ENCODE results near the gene BIVM. TPM values are rescaled to one million over a fixed set of nuclear protein-coding genes. Genes with fewer than 3 reads are reported as not detected.

The BIVM gene
- polyA plus RNA-seq, 1 donor (not counting 4 experiments of a cell fraction or from before 2014, with no cell fraction given) = 20.7 TPM

DNA sequence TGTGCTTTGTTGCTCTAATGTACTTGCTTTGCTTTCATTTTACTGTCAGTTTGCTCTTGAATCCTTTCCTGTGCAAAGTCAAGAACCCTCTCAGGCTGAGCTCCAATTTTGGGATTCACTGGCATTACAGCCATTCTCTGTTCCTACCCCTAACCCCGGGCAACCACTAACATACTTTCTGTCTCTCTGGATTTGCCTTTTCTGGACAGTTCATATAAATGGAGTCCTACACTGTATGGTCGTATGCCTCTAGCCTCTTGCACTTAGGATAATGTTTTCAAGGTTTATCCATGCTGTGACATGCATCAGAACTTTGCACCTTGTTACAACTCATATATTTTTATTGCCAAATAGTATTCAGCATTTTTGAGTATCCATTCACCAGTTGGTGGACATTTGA is 22.6 kb upstream of the BIVM start:
- Histone ChIP-seq H3K9me3 (ENCODE audit: control insufficient read depth, low read depth, low read length) (no peaks in the 10 kb centered on the region), H3K27me3 (ENCODE audit: control insufficient read depth, extremely low read depth, insufficient read depth, low read length) (no peaks in the 10 kb centered on the region), H3K79me2 (ENCODE audit: control insufficient read depth, insufficient read depth, low read length) (peaks cover 10% of the 10 kb centered on the region), H3K4me3 (ENCODE audit: control insufficient read depth in 2 of 3, extremely low read depth in 1 of 3, insufficient read depth in 2 of 3, low read depth in 1 of 3, low read length in 3 of 3) (no peak overlapping the region), H3K9ac (ENCODE audit: control insufficient read depth, extremely low read depth, insufficient read depth, low read length) (no peak overlapping the region), H2AFZ (ENCODE audit: control insufficient read depth, low read length) (no peak overlapping the region), H4K20me1 (ENCODE audit: control insufficient read depth, extremely low read depth, insufficient read depth, low read length) (no peaks in the 10 kb centered on the region), H3K27ac (ENCODE audit: control insufficient read depth, insufficient read depth, low read length) (no peak overlapping the region), H3K36me3 (ENCODE audit: control insufficient read depth in 2 of 2, extremely low read depth in 1 of 2, insufficient read depth in 2 of 2, low read length in 2 of 2) (no peaks in the 10 kb centered on the region), H3K9me1 (ENCODE audit: control insufficient read depth, extremely low read depth, insufficient read depth, low read length) (no peaks in the 10 kb centered on the region), H3K4me2 (ENCODE audit: control insufficient read depth, extremely low read depth, insufficient read depth, low read depth, low read length) (no peak overlapping the region), H3K4me1 (ENCODE audit: control insufficient read depth, extremely low read depth, insufficient read depth, low read length) (peaks cover 2% of the 10 kb centered on the region)
- no peak for FAIRE-seq
- no peak for DNase-seq (ENCODE audit: low read depth, low spot score)
- dilution Hi-C loops (cut with MboI; ENCODE audit: extremely low pct_ligation_motif_present, low sequenced_read_pairs) = no loop called here
- TF ChIP-seq EZH2 (IDR thresholded peaks at IDR 0.05; ENCODE audit: low read length) = no peak
- TF ChIP-seq, protein P1, sequence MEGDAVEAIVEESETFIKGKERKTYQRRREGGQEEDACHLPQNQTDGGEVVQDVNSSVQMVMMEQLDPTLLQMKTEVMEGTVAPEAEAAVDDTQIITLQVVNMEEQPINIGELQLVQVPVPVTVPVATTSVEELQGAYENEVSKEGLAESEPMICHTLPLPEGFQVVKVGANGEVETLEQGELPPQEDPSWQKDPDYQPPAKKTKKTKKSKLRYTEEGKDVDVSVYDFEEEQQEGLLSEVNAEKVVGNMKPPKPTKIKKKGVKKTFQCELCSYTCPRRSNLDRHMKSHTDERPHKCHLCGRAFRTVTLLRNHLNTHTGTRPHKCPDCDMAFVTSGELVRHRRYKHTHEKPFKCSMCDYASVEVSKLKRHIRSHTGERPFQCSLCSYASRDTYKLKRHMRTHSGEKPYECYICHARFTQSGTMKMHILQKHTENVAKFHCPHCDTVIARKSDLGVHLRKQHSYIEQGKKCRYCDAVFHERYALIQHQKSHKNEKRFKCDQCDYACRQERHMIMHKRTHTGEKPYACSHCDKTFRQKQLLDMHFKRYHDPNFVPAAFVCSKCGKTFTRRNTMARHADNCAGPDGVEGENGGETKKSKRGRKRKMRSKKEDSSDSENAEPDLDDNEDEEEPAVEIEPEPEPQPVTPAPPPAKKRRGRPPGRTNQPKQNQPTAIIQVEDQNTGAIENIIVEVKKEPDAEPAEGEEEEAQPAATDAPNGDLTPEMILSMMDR (optimal IDR thresholded peaks at IDR 0.05 in 1 of 3, IDR thresholded peaks at IDR 0.05 in 1 of 3, conservative IDR thresholded peaks at IDR 0.05 in 1 of 3; ENCODE audit: extremely low read depth in 1 of 3, insufficient read depth in 2 of 3, low read length in 3 of 3) = no peak

DNA sequence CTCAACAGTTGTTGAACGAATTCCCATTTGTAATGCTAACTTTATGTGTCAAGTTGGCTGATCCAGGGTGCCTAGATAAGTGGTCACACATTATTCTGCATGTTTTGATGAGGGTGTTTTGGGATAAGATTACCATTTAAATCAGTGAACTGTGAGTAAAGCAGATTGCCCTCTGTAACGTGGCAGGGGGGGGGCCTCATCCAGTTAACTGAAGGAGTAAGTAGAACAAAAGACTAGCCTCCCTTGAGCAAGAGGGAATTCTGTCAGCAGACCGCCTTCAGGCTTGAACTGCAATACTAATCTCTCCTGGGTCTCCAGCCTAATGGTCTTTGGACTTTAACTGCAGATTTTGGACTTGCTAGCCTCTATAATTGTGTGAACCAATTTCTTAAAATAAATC is 21.2 kb upstream of the BIVM start:
- FAIRE-seq = no peak
- no peaks in the 10 kb centered on the region for H4K20me1 ChIP-seq (ENCODE audit: control insufficient read depth, extremely low read depth, insufficient read depth, low read length)

More for the DNA sequence above, 21.2 kb upstream of the BIVM start:
- dilution Hi-C loops (cut with MboI; ENCODE audit: extremely low pct_ligation_motif_present, low sequenced_read_pairs) = no loop called here
- Histone ChIP-seq H3K4me1 (ENCODE audit: control insufficient read depth, extremely low read depth, insufficient read depth, low read length) (peaks cover 2% of the 10 kb centered on the region), H3K27me3 (ENCODE audit: control insufficient read depth, extremely low read depth, insufficient read depth, low read length) (no peaks in the 10 kb centered on the region), H2AFZ (ENCODE audit: control insufficient read depth, low read length) (no peak overlapping the region), H3K9ac (ENCODE audit: control insufficient read depth, extremely low read depth, insufficient read depth, low read length) (no peak overlapping the region), H3K36me3 (ENCODE audit: control insufficient read depth in 2 of 2, extremely low read depth in 1 of 2, insufficient read depth in 2 of 2, low read length in 2 of 2) (no peaks in the 10 kb centered on the region), H3K9me3 (ENCODE audit: control insufficient read depth, low read depth, low read length) (no peaks in the 10 kb centered on the region), H3K27ac (ENCODE audit: control insufficient read depth, insufficient read depth, low read length) (no peak overlapping the region), H3K4me3 (ENCODE audit: control insufficient read depth in 2 of 3, extremely low read depth in 1 of 3, insufficient read depth in 2 of 3, low read depth in 1 of 3, low read length in 3 of 3) (no peak overlapping the region), H3K4me2 (ENCODE audit: control insufficient read depth, extremely low read depth, insufficient read depth, low read depth, low read length) (no peak overlapping the region), H3K79me2 (ENCODE audit: control insufficient read depth, insufficient read depth, low read length) (peaks cover 5% of the 10 kb centered on the region), H3K9me1 (ENCODE audit: control insufficient read depth, extremely low read depth, insufficient read depth, low read length) (no peaks in the 10 kb centered on the region)
- TF ChIP-seq, protein P1 (optimal IDR thresholded peaks at IDR 0.05 in 1 of 3, IDR thresholded peaks at IDR 0.05 in 1 of 3, conservative IDR thresholded peaks at IDR 0.05 in 1 of 3; ENCODE audit: extremely low read depth in 1 of 3, insufficient read depth in 2 of 3, low read length in 3 of 3) = no peak
- no peak for TF ChIP-seq EZH2 (IDR thresholded peaks at IDR 0.05; ENCODE audit: low read length)
- DNase-seq (ENCODE audit: low read depth, low spot score) = no peak
